Upper lobe of left lung (tissue), 6 donors: ENCODE measurements around the gene MYLK2. TPM values are rescaled to one million over a fixed set of nuclear protein-coding genes. Genes with fewer than 3 reads are reported as not detected.
A peak's percentile ranks its signal among the peaks of the same experiment; 100 is the strongest.

ENCODE experiments used
- ATAC-seq, 2 donors: fragments of 200-7000 bp; cut with Tn5 transposase; one replicate each; pipeline ENCODE4 v1.9.1; 2022; ENCODE audit warnings: mild to moderate bottlenecking in 2 of 2, moderate library complexity in 2 of 2; ENCODE audit not compliant: low FRiP score in 2 of 2
- DNase-seq, 2 donors: peaks; one replicate each; pipeline ENCODE4 v3.0.0-alpha.2; 2019 to 2020
- H3K27ac ChIP-seq, 4 donors: fragments of 200-600 bp; sonication (generic); one replicate each; pipeline ENCODE4 v1.5.1; 2016 to 2019
- H3K27me3 ChIP-seq, 4 donors: fragments of 200-600 bp; sonication (generic); one replicate each; pipeline ENCODE4 v1.5.1; 2017 to 2019
- H3K36me3 ChIP-seq, 4 donors: fragments of 200-600 bp; sonication (generic); one replicate each; pipeline ENCODE4 v1.5.1; 2016 to 2019
- H3K4me1 ChIP-seq, 4 donors: fragments of 200-600 bp; sonication (generic); one replicate each; pipeline ENCODE4 v1.5.1; 2018 to 2019
- H3K4me3 ChIP-seq, 4 donors: fragments of 200-600 bp; sonication (generic); one replicate each; pipeline ENCODE4 v1.5.1; 2017 to 2019; ENCODE audit warnings: mild to moderate bottlenecking in 2 of 4, moderate library complexity in 1 of 4
- H3K9me3 ChIP-seq, 4 donors: fragments of 200-600 bp; sonication (generic); one replicate each; pipeline ENCODE4 v1.5.1; 2018 to 2019
- CTCF ChIP-seq, 6 experiments: fragments of 450-650 bp in 4 of 6; fragments of 200-600 bp in 2 of 6; sonication (generic) in 2 of 6; IDR thresholded peaks; one replicate each; pipeline ENCODE4 v1.5.1; 2016 to 2019; ENCODE audit warnings: antibody characterized with exemption in 6 of 6
- EP300 ChIP-seq, 4 donors: sonication (generic); formaldehyde crosslinking; IDR thresholded peaks; one replicate each; pipeline ENCODE4 v1.5.1; 2017; ENCODE audit warnings: antibody characterized with exemption in 4 of 4, control low read depth in 2 of 4
- POLR2A ChIP-seq, 4 donors: fragments of 450-650 bp; IDR thresholded peaks; one replicate each; pipeline ENCODE4 v1.5.1; 2016 to 2017; ENCODE audit warnings: antibody characterized with exemption in 4 of 4, mild to moderate bottlenecking in 2 of 4
- POLR2AphosphoS5 ChIP-seq, 2 donors: sonication (generic); formaldehyde crosslinking; IDR thresholded peaks; one replicate each; pipeline ENCODE4 v1.5.1; 2017; ENCODE audit warnings: antibody characterized with exemption in 2 of 2
- WGBS, 2 donors: methylation state at CpG; one replicate each; pipeline ENCODE4 v1.1.5; 2017 to 2018; 5-methylcytosine and 5-hydroxymethylcytosine counted together
- total RNA-seq, 6 donors: library from RNA; depleted of rRNA in 4 of 6; stranded (reverse); fragments of >200 nt in 4 of 6; gene quantifications; one replicate each; pipeline versions ENCODE4 v1.1.0 to v1.2.1, GENCODE V29; 2016 to 2021
- donor health status: DM: no; HTN: no; CAD: no; lungs with moderate emphysema.
- donor health status: DM: no; HTN: yes; CAD: no; lungs with severe emphysema.

Gene MYLK2
- total RNA-seq, 6 donors from 2014 or later: not detected

- no peak for DNase-seq
Observed at GRCh38 chr20:31864521-31865400, 45.6 kb downstream of the MYLK2 start.

GRCh38 chr20:31866221-31866620 lies 47.1 kb downstream of the MYLK2 start:
- Histone ChIP-seq H3K4me3 (no peak overlapping the region), H3K36me3 (no peaks in the 10 kb centered on the region), H3K27me3 (peaks cover 0 to 15% (median 5%) of the 10 kb centered on the region in 4 donors), H3K27ac (no peak overlapping the region), H3K9me3 (no peaks in the 10 kb centered on the region), H3K4me1 (peaks cover 15 to 28% (median 25%) of the 10 kb centered on the region in 4 donors)
- ATAC-seq (no peak), DNase-seq (no peak)
- TF ChIP-seq POLR2AphosphoS5 (IDR thresholded peaks at IDR 0.05) (no peak), CTCF (IDR thresholded peaks at IDR 0.05) (no peak), EP300 (IDR thresholded peaks at IDR 0.05) (no peak), POLR2A (IDR thresholded peaks at IDR 0.05) (no peak)
- 76 to 78% methylated on average over 3 of the region's 3 CpGs for WGBS, 2 donors

More at GRCh38 chr20:31864521-31865400, 45.6 kb downstream of the MYLK2 start:
- 85 to 90% methylated on average over 8 to 12 of the region's 12 CpGs for WGBS, 2 donors
- H3K4me1 ChIP-seq: peaks cover 21 to 24% (median 23%) of the 10 kb centered on the region in 4 donors
- TF ChIP-seq CTCF (IDR thresholded peaks at IDR 0.05) (no peak), EP300 (IDR thresholded peaks at IDR 0.05) (no peak), POLR2A (IDR thresholded peaks at IDR 0.05) (no peak), POLR2AphosphoS5 (IDR thresholded peaks at IDR 0.05) (no peak)
- H3K27me3 ChIP-seq: peaks cover 0 to 12% (median 5%) of the 10 kb centered on the region in 4 donors
- H3K27ac ChIP-seq: no peak overlapping the region
- H3K36me3 ChIP-seq: no peaks in the 10 kb centered on the region
- ATAC-seq: no peak
- no peaks in the 10 kb centered on the region for H3K9me3 ChIP-seq
- no peak overlapping the region for H3K4me3 ChIP-seq

- Histone ChIP-seq H3K4me3 (peak overlapping the region in 1 of 4 donors; percentile 92), H3K36me3 (no peaks in the 10 kb centered on the region), H3K27ac (peak overlapping the region in 1 of 4 donors; percentile 62), H3K4me1 (peaks cover 9 to 21% (median 18%) of the 10 kb centered on the region in 4 donors), H3K27me3 (peaks cover 0 to 12% (median 4%) of the 10 kb centered on the region in 4 donors), H3K9me3 (no peaks in the 10 kb centered on the region)
- TF ChIP-seq POLR2AphosphoS5 (IDR thresholded peaks at IDR 0.05) (no peak), EP300 (IDR thresholded peaks at IDR 0.05) (no peak), POLR2A (IDR thresholded peaks at IDR 0.05) (no peak)
- DNase-seq: no peak
- ATAC-seq: no peak
- WGBS, 2 donors: 63 to 69% methylated on average over 6 to 12 of the region's 12 CpGs
Observed at GRCh38 chr20:31868853-31869672, 49.9 kb downstream of the MYLK2 start.

GRCh38 chr20:31869673-31869941 lies 50.5 kb downstream of the MYLK2 start:
- Histone ChIP-seq H3K27ac (peak overlapping the region in 3 of 4 donors; percentile 49 to 76 (median 62)), H3K27me3 (peaks cover 0 to 12% (median 4%) of the 10 kb centered on the region in 4 donors)
- peak in 1 of 2 donors; percentile 25 for ATAC-seq

More at GRCh38 chr20:31869673-31869941, 50.5 kb downstream of the MYLK2 start:
- TF ChIP-seq EP300 (IDR thresholded peaks at IDR 0.05): no peak
- TF ChIP-seq POLR2AphosphoS5 (IDR thresholded peaks at IDR 0.05): no peak
- TF ChIP-seq POLR2A (IDR thresholded peaks at IDR 0.05): no peak
- TF ChIP-seq CTCF (IDR thresholded peaks at IDR 0.05): no peak
- Histone ChIP-seq H3K4me1 (peaks cover 9 to 21% (median 18%) of the 10 kb centered on the region in 4 donors), H3K4me3 (peak overlapping the region; percentile 73 to 92 (median 78)), H3K36me3 (no peaks in the 10 kb centered on the region), H3K9me3 (no peaks in the 10 kb centered on the region)
- 6 to 24% methylated on average over 1 of the region's 1 CpG for WGBS, 2 donors
- DNase-seq: no peak
